Gastroesophageal sphincter (tissue), 4 donors: Measurements from ENCODE around the gene ACTR1A. TPM values are rescaled to one million over a fixed set of nuclear protein-coding genes. Genes with fewer than 3 reads are reported as not detected.

Source experiments
- ATAC-seq: fragments of 150-250 bp; one replicate; pipeline ENCODE4 v1.9.1; 2016; ENCODE audit warnings: mild to moderate bottlenecking, moderate library complexity
- H3K27ac ChIP-seq, 4 donors: fragments of 200-600 bp; sonication (generic) in 3 of 4; 1 replicate in 3 of 4; 2 replicates in 1 of 4; pipeline ENCODE4 v1.5.1; 2016 to 2019
- H3K27me3 ChIP-seq: fragments of 200-600 bp; sonication (generic); one replicate; pipeline ENCODE4 v1.5.1; 2019
- H3K36me3 ChIP-seq, 2 donors: fragments of 200-600 bp; sonication (generic); one replicate each; pipeline ENCODE4 v1.5.1; 2019; ENCODE audit warnings: control low read depth in 1 of 2
- H3K4me1 ChIP-seq, 3 donors: fragments of 200-600 bp; sonication (generic); 1 replicate in 2 of 3; 2 replicates in 1 of 3; pipeline ENCODE4 v1.5.1; 2016 to 2019; ENCODE audit warnings: control low read depth in 2 of 3
- H3K4me3 ChIP-seq, 2 donors: fragments of 200-600 bp; sonication (generic); one replicate each; pipeline ENCODE4 v1.5.1; 2019; ENCODE audit warnings: mild to moderate bottlenecking in 1 of 2, moderate library complexity in 1 of 2
- H3K9me3 ChIP-seq, 3 donors: fragments of 200-600 bp; sonication (generic); one replicate each; pipeline ENCODE4 v1.5.1; 2017 to 2019; ENCODE audit warnings: control low read depth in 2 of 3
- CTCF ChIP-seq, 4 experiments: fragments of 200-600 bp in 2 of 4; fragments of 450-650 bp in 2 of 4; sonication (generic) in 1 of 4; IDR thresholded peaks; one replicate each; pipeline ENCODE4 v1.5.1; 2017 to 2019; ENCODE audit warnings: antibody characterized with exemption in 4 of 4, mild to moderate bottlenecking in 2 of 4, moderate library complexity in 2 of 4
- EP300 ChIP-seq: sonication (generic); formaldehyde crosslinking; IDR thresholded peaks from one replicate; pipeline ENCODE4 v1.6.1; 2017; ENCODE audit warnings: antibody characterized with exemption, mild to moderate bottlenecking
- POLR2A ChIP-seq, 2 donors: fragments of 450-650 bp; IDR thresholded peaks; one replicate each; pipeline ENCODE4 v1.6.1; 2017; ENCODE audit warnings: antibody characterized with exemption in 2 of 2, mild to moderate bottlenecking in 2 of 2, moderate library complexity in 1 of 2
- POLR2AphosphoS5 ChIP-seq: sonication (generic); formaldehyde crosslinking; IDR thresholded peaks from one replicate; pipeline ENCODE4 v1.6.1; 2017; ENCODE audit warnings: antibody characterized with exemption
- WGBS, 2 donors: methylation state at CpG; one replicate each; pipeline ENCODE4 v1.1.5; 2018; ENCODE audit warnings: low coverage in 1 of 2; 5-methylcytosine and 5-hydroxymethylcytosine counted together
- total RNA-seq, 4 donors: library from RNA; depleted of rRNA; stranded (reverse); fragments of >200 nt; gene quantifications; one replicate each; pipeline ENCODE4 v1.1.0, GENCODE V29; 2016

The ACTR1A gene
- total RNA-seq, 4 donors from 2014 or later, result 157 to 221 (median 179) TPM

- no peak overlapping the region for H3K4me3 ChIP-seq
- WGBS, 2 donors, result 22 to 38% methylated on average over 2 of the region's 2 CpGs
- no peak for TF ChIP-seq CTCF (IDR thresholded peaks at IDR 0.05)
- no peak for TF ChIP-seq EP300
- TF ChIP-seq POLR2A (IDR thresholded peaks at IDR 0.05), result no peak
- no peak for TF ChIP-seq POLR2AphosphoS5
Measured at GRCh38 chr10:102545997-102546396, 43.5 kb upstream of the ACTR1A start.

GRCh38 chr10:102545265-102545871, 42.9 kb upstream of the ACTR1A start:
- TF ChIP-seq CTCF (IDR thresholded peaks at IDR 0.05), result no peak
- TF ChIP-seq EP300, result no peak
- no peak for TF ChIP-seq POLR2AphosphoS5
- TF ChIP-seq POLR2A (IDR thresholded peaks at IDR 0.05), result no peak
- Histone ChIP-seq H3K36me3 (peaks cover 0 to 8% of the 10 kb centered on the region in 2 donors), H3K9me3 (no peaks in the 10 kb centered on the region), H3K27me3 (no peaks in the 10 kb centered on the region), H3K4me3 (no peak overlapping the region), H3K4me1 (peaks cover 0 to 15% (median 6%) of the 10 kb centered on the region in 3 donors), H3K27ac (no peak overlapping the region)
- ATAC-seq, result no peak
- 85% methylated on average over 5 of the region's 7 CpGs; no CpG with 5 or more reads in 1 of the 2 donors for WGBS, 2 donors

More at GRCh38 chr10:102545997-102546396, 43.5 kb upstream of the ACTR1A start:
- Histone ChIP-seq H3K27me3 (no peaks in the 10 kb centered on the region), H3K36me3 (peaks cover 0 to 14% of the 10 kb centered on the region in 2 donors), H3K27ac (no peak overlapping the region), H3K4me1 (peaks cover 0 to 15% (median 6%) of the 10 kb centered on the region in 3 donors), H3K9me3 (no peaks in the 10 kb centered on the region)
- ATAC-seq, result no peak

GRCh38 chr10:102542800-102543418, 40.4 kb upstream of the ACTR1A start:
- TF ChIP-seq EP300, result no peak
- no peak for TF ChIP-seq CTCF (IDR thresholded peaks at IDR 0.05)
- no peak for TF ChIP-seq POLR2AphosphoS5
- TF ChIP-seq POLR2A (IDR thresholded peaks at IDR 0.05), result no peak
- ATAC-seq, result no peak
- 74 to 78% methylated on average over 5 to 8 of the region's 8 CpGs for WGBS, 2 donors

GRCh38 chr10:102540023-102540422, 37.5 kb upstream of the ACTR1A start:
- TF ChIP-seq EP300 (no peak), POLR2AphosphoS5 (no peak), CTCF (IDR thresholded peaks at IDR 0.05) (no peak), POLR2A (IDR thresholded peaks at IDR 0.05) (no peak)
- Histone ChIP-seq H3K4me1 (peaks cover 0 to 4% (median 0%) of the 10 kb centered on the region in 3 donors), H3K4me3 (no peak overlapping the region), H3K36me3 (no peaks in the 10 kb centered on the region), H3K27ac (no peak overlapping the region), H3K27me3 (no peaks in the 10 kb centered on the region), H3K9me3 (no peaks in the 10 kb centered on the region)
- no peak for ATAC-seq
- 85% methylated on average over 1 of the region's 1 CpG; no CpG with 5 or more reads in 1 of the 2 donors for WGBS, 2 donors

More at GRCh38 chr10:102542800-102543418, 40.4 kb upstream of the ACTR1A start:
- Histone ChIP-seq H3K4me3 (no peak overlapping the region), H3K27me3 (no peaks in the 10 kb centered on the region), H3K4me1 (peaks cover 0 to 19% (median 6%) of the 10 kb centered on the region in 3 donors), H3K36me3 (no peaks in the 10 kb centered on the region), H3K27ac (no peak overlapping the region), H3K9me3 (no peaks in the 10 kb centered on the region)

- H3K4me1 ChIP-seq, result peaks cover 0 to 4% (median 0%) of the 10 kb centered on the region in 3 donors
- no peak overlapping the region for H3K27ac ChIP-seq
- 93 to 100% methylated on average over 1 to 2 of the region's 2 CpGs for WGBS, 2 donors
- ATAC-seq, result no peak
- no peaks in the 10 kb centered on the region for H3K36me3 ChIP-seq
- TF ChIP-seq POLR2AphosphoS5, result no peak
- TF ChIP-seq POLR2A (IDR thresholded peaks at IDR 0.05), result no peak
- no peak for TF ChIP-seq CTCF (IDR thresholded peaks at IDR 0.05)
- TF ChIP-seq EP300, result no peak
- H3K9me3 ChIP-seq, result no peaks in the 10 kb centered on the region
- H3K4me3 ChIP-seq, result no peak overlapping the region
- H3K27me3 ChIP-seq, result no peaks in the 10 kb centered on the region
Measured at GRCh38 chr10:102538811-102539210, 36.3 kb upstream of the ACTR1A start.
